Esophagus muscularis mucosa (tissue), 4 donors: ENCODE data around the gene YEATS2. TPM values are rescaled to one million over a fixed set of nuclear protein-coding genes. Genes with fewer than 3 reads are reported as not detected.

Experiments used
- DNase-seq: peaks from one replicate; pipeline ENCODE4 v3.0.0-alpha.2; 2017; ENCODE audit errors: extremely low spot score
- H3K27ac ChIP-seq, 4 donors: fragments of 200-600 bp; sonication (generic); replicated peaks in 1 of 4; 1 replicate in 3 of 4; 2 replicates in 1 of 4; pipeline ENCODE4 v1.5.1; 2016 to 2019; ENCODE audit warnings: mild to moderate bottlenecking in 1 of 4
- H3K27me3 ChIP-seq, 4 donors: fragments of 200-600 bp; sonication (generic); one replicate each; pipeline versions ENCODE4 v1.5.1 to v1.6.0; 2016 to 2019
- H3K36me3 ChIP-seq, 4 donors: fragments of 200-600 bp; sonication (generic); one replicate each; pipeline ENCODE4 v1.5.1; 2016 to 2019
- H3K4me1 ChIP-seq, 4 donors: fragments of 200-600 bp; sonication (generic); one replicate each; pipeline ENCODE4 v1.5.1; 2016 to 2019
- H3K4me3 ChIP-seq, 4 donors: fragments of 200-600 bp; sonication (generic); 1 replicate in 2 of 4; 2 replicates in 2 of 4; pipeline ENCODE4 v1.5.1; 2016 to 2019; ENCODE audit warnings: mild to moderate bottlenecking in 4 of 4, moderate library complexity in 1 of 4
- H3K9me3 ChIP-seq, 4 donors: fragments of 200-600 bp; sonication (generic); 1 replicate in 3 of 4; 2 replicates in 1 of 4; pipeline ENCODE4 v1.5.1; 2016 to 2019
- CTCF ChIP-seq, 3 experiments: fragments of 200-600 bp in 2 of 3; fragments of 450-650 bp in 1 of 3; sonication (generic) in 2 of 3; IDR thresholded peaks; one replicate each; pipeline ENCODE4 v1.5.1; 2017 to 2019; ENCODE audit warnings: antibody characterized with exemption in 3 of 3, mild to moderate bottlenecking in 2 of 3, moderate library complexity in 1 of 3
- EP300 ChIP-seq: sonication (generic); formaldehyde crosslinking; IDR thresholded peaks from one replicate; pipeline ENCODE4 v1.6.1; 2017; ENCODE audit warnings: antibody characterized with exemption
- POLR2A ChIP-seq: fragments of 450-650 bp; IDR thresholded peaks from one replicate; pipeline ENCODE4 v1.6.1; 2017; ENCODE audit warnings: antibody characterized with exemption, moderate library complexity, mild to moderate bottlenecking, low read depth
- POLR2AphosphoS5 ChIP-seq, 2 donors: sonication (generic); formaldehyde crosslinking; IDR thresholded peaks; one replicate each; pipeline ENCODE4 v1.6.1; 2017; ENCODE audit warnings: antibody characterized with exemption in 2 of 2
- WGBS: methylation state at CpG from one replicate; pipeline ENCODE4 v1.1.5; 2018; 5-methylcytosine and 5-hydroxymethylcytosine counted together
- intact Hi-C: fragments of 100-400 bp; cut with DNase I; formaldehyde crosslinking; loops from one replicate; pipeline ENCODE4 v1.15.1; 2023
- total RNA-seq, 4 donors: library from RNA; depleted of rRNA; stranded (reverse); fragments of >200 nt; gene quantifications; one replicate each; pipeline versions ENCODE4 v1.1.0 to v1.2.1, GENCODE V29; 2016

The YEATS2 gene
- total RNA-seq, 4 donors from 2014 or later = 18.2 to 34.3 (median 29.5) TPM

GRCh38 chr3:183797996-183798395 lies 100.4 kb downstream of the YEATS2 start:
- Histone ChIP-seq H3K9me3 (no peaks in the 10 kb centered on the region), H3K27me3 (no peaks in the 10 kb centered on the region), H3K4me1 (peaks cover 0 to 7% (median 0%) of the 10 kb centered on the region in 4 donors), H3K27ac (no peak overlapping the region), H3K36me3 (peaks cover 48 to 80% (median 60%) of the 10 kb centered on the region in 4 donors), H3K4me3 (no peak overlapping the region)
- DNase-seq = no peak
- TF ChIP-seq POLR2A (no peak), CTCF (IDR thresholded peaks at IDR 0.05) (no peak), EP300 (no peak), POLR2AphosphoS5 (IDR thresholded peaks at IDR 0.05) (no peak)
- WGBS = 85% methylated on average over 7 of the region's 9 CpGs
- intact Hi-C loops = no loop called here

- H3K9me3 ChIP-seq = no peaks in the 10 kb centered on the region
- no peak overlapping the region for H3K4me3 ChIP-seq
- H3K27me3 ChIP-seq = no peaks in the 10 kb centered on the region
- TF ChIP-seq CTCF (IDR thresholded peaks at IDR 0.05) = no peak
- no peak for TF ChIP-seq POLR2A
- no peak for TF ChIP-seq EP300
- TF ChIP-seq POLR2AphosphoS5 (IDR thresholded peaks at IDR 0.05) = no peak
- H3K4me1 ChIP-seq = peaks cover 0 to 7% (median 0%) of the 10 kb centered on the region in 4 donors
- WGBS = 86% methylated on average over 5 of the region's 5 CpGs
- no peak for DNase-seq
- intact Hi-C loops = no loop called here
- peaks cover 61 to 81% (median 66%) of the 10 kb centered on the region in 4 donors for H3K36me3 ChIP-seq
- no peak overlapping the region for H3K27ac ChIP-seq
These were observed 101.9 kb downstream of the YEATS2 start for GRCh38 chr3:183799461-183799860.

- WGBS = 86% methylated on average over 8 of the region's 8 CpGs
- DNase-seq = no peak
- Histone ChIP-seq H3K4me1 (peaks cover 0 to 7% (median 0%) of the 10 kb centered on the region in 4 donors), H3K27ac (no peak overlapping the region), H3K9me3 (no peaks in the 10 kb centered on the region), H3K27me3 (no peaks in the 10 kb centered on the region), H3K36me3 (peaks cover 70 to 87% (median 75%) of the 10 kb centered on the region in 4 donors), H3K4me3 (no peak overlapping the region)
- TF ChIP-seq CTCF (IDR thresholded peaks at IDR 0.05) (no peak), POLR2AphosphoS5 (IDR thresholded peaks at IDR 0.05) (no peak), EP300 (no peak), POLR2A (no peak)
- intact Hi-C loops = no loop called here
These were observed 102.8 kb downstream of the YEATS2 start for GRCh38 chr3:183800243-183800863.

- TF ChIP-seq POLR2A = no peak
- TF ChIP-seq CTCF (IDR thresholded peaks at IDR 0.05) = no peak
- TF ChIP-seq EP300 = no peak
- no peak for TF ChIP-seq POLR2AphosphoS5 (IDR thresholded peaks at IDR 0.05)
- Histone ChIP-seq H3K4me3 (no peak overlapping the region), H3K9me3 (no peaks in the 10 kb centered on the region), H3K4me1 (peaks cover 0 to 7% (median 0%) of the 10 kb centered on the region in 4 donors), H3K27ac (no peak overlapping the region), H3K27me3 (no peaks in the 10 kb centered on the region), H3K36me3 (peaks cover 73 to 97% (median 87%) of the 10 kb centered on the region in 4 donors)
- 89% methylated on average over 5 of the region's 5 CpGs for WGBS
- intact Hi-C loops = no loop called here
- no peak for DNase-seq
These were observed 104.0 kb downstream of the YEATS2 start for GRCh38 chr3:183801601-183802000.

- H3K4me3 ChIP-seq = no peak overlapping the region
- no peak for DNase-seq
- H3K27me3 ChIP-seq = no peaks in the 10 kb centered on the region
- peaks cover 80 to 99% (median 95%) of the 10 kb centered on the region in 4 donors for H3K36me3 ChIP-seq
- H3K27ac ChIP-seq = no peak overlapping the region
- TF ChIP-seq POLR2AphosphoS5 (IDR thresholded peaks at IDR 0.05) (no peak), EP300 (no peak), POLR2A (no peak), CTCF (IDR thresholded peaks at IDR 0.05) (no peak)
- intact Hi-C loops = no loop called here
- WGBS = 64% methylated on average over 6 of the region's 6 CpGs
- no peaks in the 10 kb centered on the region for H3K9me3 ChIP-seq
- H3K4me1 ChIP-seq = peaks cover 0 to 7% (median 0%) of the 10 kb centered on the region in 4 donors
These were observed 105.4 kb downstream of the YEATS2 start for GRCh38 chr3:183802989-183803388.
